HG03045 (cell line): ENCODE measurements around the gene USP28.

Source experiments
- ATAC-seq: cut with Tn5 transposase; IDR thresholded peaks from one replicate; pipeline ENCODE4 v1.9.1; 2021; ENCODE audit warnings: mild to moderate bottlenecking, moderate library complexity; ENCODE audit not compliant: unreplicated experiment

USP28 gene

DNA sequence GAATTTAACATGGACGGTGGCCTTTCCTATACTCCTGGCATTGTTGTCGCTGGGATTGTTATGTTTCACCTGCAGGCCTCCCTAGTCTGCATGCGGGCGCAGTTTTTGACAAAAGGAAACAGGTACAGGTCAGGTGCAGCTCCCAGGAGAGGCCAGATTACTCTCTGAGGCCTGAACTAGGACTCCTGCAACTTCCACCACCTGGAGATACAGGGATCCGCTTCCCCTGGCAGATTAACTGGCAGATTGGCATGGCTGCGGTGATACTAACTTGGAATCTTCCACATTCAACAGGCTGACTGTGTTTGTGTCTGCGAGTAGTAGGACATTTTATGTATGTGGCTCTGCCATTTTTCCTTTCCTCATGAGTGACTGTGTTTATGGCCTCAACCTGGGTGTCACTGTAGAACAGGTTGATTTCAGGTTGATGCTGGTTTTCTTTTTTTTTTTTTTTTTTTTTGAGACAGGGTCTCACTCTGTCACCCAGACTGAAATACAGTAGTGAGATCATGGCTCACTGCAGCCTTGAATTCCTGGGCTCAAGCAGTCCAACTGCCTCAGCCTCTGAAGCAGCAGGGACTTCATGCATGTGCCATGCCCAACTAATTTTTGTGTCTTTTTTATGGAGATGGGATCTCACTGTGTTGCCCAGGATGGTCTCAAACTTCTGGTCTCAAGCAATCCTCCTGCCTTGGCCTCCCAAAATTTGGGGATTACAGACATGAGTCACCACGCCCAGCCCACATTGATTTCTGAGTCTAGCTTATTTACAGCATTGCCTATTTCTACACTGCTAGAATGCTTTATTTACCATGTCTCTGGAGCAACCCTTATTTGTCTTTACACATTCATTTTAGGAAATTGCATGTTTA, 1.7 kb upstream of the USP28 start:
- ATAC-seq, result no peak

- ATAC-seq, result no peak
Observed at GRCh38 chr11:113876074-113876797, 864 bp upstream of the USP28 start.

DNA sequence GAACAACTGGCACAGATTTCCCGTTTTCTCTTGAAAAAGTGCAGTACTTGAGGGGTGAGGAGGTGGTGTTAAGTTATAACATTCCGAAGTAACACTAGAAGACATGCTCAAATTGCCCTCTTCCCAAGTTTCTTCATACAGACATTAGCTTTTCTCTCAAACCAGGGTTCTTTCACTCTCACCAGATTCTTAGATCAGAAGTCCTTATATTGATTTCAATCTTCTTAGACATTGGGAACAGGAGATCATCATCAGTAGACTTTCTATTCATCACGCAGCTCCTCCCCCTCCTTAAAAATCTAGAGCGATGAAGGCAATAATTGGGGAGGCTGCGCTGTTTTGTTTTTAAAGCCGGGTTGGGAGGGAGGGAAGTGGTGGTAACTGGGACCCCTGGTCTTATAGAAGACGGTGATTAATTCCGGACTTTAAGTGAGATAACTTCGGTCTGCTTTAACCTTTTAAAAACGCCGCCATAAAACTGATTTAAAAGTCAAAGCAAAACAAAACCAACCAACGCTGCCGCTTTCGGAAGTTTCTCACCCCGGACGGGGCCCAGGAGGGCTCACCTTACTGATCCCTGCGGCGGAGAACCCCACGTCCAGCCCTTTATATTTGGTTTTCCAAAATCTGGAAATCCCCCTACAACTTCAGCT, 665 bp downstream of the USP28 start:
- ATAC-seq, result peak; percentile 38

GRCh38 chr11:113874096-113874495, 1.3 kb downstream of the USP28 start:
- ATAC-seq, result no peak

DNA sequence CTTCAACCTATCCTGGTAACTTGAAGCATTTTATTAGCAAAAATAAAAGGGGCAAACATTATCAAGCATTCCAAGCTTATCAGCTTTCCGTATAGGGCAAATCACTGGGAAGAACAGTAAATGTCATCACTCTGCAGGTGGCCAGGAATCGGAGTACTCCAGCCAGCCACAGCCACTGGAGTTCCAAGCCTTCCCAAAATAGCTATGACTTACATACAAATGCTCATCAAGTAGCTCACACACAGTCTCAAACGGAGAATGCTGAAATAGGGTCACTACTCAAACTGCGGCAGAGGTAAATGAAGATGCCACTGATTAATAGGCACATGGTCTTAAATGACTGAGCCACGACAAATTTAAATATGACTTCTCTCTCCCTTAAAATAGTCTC, 2.1 kb downstream of the USP28 start:
- ATAC-seq, result no peak

DNA sequence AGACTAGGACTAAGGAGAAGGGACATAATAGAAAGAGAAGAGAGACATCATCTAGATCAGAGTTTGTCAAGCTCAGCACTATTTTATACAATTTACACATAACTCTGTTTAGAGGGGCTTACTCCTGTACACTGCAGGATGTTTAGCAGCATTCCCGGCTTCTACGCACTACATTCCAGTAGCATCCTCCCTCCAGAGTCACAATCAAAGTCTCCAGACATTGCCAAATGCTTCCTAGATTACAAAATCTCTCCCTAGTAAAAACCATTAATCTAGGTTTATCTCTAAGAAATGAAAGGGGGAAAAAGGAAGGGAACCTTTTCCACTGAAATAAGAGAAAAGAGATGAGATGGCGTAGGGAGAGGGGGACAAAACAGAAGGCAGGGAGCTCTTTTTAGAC, 4.0 kb downstream of the USP28 start:
- ATAC-seq, result no peak

GRCh38 chr11:113867843-113868503, 7.4 kb downstream of the USP28 start:
- ATAC-seq, result no peak

DNA sequence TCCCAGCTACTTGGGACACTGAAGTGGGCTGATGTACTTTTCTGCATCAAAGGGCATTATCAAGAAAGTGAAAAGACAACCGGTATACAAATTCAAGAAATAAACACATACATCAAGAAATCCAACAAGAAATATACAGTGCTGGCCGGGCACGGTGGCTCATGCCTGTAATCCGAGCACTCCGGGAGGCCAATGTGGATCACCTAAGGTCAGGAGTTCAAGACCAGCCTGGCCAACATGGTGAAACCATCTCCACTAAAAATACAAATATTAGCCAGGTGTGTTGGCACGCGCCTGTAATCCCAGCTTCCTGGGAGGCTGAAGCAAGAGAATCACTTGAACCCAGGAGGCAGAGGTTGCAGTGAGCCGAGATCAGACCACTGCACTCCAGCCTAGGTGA, 9.5 kb downstream of the USP28 start:
- no peak for ATAC-seq

GRCh38 chr11:113864410-113864809, 11.0 kb downstream of the USP28 start:
- ATAC-seq, result no peak

DNA sequence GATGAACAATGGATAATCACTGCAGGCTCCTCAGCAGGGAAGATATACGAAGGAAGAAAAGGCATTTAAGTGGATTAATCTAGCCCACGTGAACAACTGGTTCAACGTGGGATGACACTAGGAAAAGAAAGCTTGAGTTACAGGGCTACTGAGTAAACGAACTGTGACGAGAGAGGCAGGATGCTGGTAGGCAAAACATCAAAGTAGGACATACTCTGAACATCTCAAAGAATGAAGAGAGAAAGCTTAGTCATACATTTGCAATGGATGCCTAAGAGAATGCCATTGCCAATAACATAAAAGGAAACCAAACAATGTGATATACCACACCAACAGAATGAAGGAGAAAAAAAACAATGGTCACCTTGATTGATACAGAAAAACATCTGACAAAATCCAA, 12.9 kb downstream of the USP28 start:
- no peak for ATAC-seq

DNA sequence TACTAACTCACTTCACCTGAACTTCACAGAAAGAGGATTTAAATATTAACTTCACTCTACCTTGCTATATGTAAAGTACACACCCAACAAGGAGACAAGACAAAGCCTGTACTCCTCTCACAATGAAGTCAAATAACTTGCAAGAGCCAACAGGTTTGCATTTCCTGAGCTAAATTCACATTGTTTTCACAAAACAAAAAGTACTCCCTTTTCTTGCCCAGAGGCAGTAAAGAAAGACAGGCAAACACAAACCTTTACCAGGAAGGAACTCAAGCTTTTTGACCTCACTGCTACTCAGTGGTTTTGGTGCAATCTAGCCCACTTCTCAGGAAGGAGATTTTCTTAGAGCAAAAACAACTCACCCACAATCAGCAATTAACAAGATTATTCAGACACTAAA, 15.7 kb downstream of the USP28 start:
- no peak for ATAC-seq

GRCh38 chr11:113856966-113857759, 18.2 kb downstream of the USP28 start:
- no peak for ATAC-seq

- ATAC-seq, result no peak
Observed at GRCh38 chr11:113855803-113856202, 19.6 kb downstream of the USP28 start.

GRCh38 chr11:113850188-113850587, 25.2 kb downstream of the USP28 start:
- no peak for ATAC-seq

- ATAC-seq, result no peak
Observed at GRCh38 chr11:113849713-113850112, 25.7 kb downstream of the USP28 start.

- no peak for ATAC-seq
Observed at GRCh38 chr11:113847580-113847979, 27.8 kb downstream of the USP28 start.

GRCh38 chr11:113847111-113847510, 28.3 kb downstream of the USP28 start:
- ATAC-seq, result no peak

- ATAC-seq, result peak; percentile 36
Observed at GRCh38 chr11:113841691-113842090, 33.7 kb downstream of the USP28 start.

DNA sequence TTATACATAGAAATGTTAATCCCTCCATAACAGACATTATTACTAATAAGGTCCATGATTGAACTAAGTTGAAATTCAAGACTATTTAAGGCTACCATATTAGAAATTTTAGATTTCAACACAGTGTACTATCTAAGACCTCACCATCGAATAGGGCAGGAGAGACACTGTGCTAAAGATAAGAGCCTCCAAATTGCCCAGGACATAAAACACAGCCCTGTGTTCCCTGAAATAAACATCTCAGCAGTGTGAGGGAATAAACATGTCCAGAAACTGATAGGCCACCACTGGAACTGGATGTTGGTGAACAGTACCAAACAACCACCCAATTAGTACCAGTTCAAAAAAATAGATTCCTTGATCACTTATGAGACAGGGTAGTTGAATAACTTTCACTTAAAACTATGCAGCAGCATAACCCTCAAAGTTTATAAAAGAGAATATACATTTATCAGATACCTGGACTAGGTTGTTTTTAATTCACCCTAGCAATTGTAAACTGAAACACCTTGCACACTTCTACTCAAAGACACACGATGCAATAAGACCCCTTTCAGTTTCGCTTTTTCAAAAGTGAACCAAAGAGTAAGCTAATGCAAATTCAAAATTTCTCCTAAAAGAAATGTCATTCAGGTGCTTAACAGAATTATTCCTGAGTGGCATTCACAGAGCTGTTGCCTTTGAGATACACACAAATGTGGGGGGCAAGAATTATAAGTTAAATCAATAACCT, 34.3 kb downstream of the USP28 start:
- ATAC-seq, result no peak

DNA sequence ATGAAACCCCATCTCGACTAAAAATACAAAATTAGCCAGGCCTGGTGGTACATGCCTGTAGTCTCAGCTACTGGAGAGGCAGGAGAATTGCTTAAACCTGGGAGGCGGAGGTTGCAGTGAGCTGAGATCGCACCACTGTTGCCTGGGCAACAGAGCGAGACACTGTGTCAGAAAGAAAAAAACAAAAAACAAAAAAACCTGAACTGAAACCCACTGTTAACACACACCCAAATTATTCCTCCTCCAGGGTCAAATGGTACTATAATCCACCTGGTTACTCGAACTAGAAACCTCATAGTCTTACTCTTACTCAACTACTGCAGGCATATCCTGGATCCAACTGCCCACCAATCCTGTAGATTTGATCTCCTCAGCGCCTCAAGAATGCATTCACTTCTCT, 35.5 kb downstream of the USP28 start:
- peak; percentile 89 for ATAC-seq
